ENCODE measurements around the gene PPP1R1B.

The PPP1R1B gene

DNA sequence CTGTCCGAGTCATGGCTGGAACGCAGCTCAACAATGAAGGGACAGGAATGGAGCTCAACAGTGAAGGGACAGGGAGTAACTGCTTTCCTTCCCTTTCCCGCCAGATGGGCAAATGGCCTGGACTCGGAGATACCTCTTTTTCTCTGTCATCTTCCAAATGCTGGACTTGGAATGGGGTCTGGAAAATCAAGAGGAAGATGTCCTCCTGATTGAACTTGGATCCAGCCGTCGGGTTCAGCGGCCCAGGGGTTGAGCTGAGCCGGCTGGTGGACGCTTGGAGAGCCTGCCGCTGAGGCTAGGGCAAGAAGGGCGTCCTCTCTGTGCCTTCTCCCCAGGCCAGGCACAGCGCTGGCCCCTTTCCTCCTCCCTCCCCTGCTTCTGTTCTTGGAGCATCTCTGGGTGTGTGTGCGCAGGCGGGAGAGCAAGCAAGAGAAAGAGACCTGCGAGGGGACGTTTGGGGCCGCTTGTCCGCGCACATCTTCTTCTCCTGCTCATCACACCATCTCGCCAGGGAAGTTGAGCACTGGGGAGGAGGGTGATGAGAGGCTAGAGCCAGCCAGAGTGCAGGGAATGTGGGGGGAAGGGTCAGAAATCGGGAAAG, 25.7 kb upstream of the PPP1R1B start:
- no peak for DNase-seq

GRCh38 chr17:39601758-39602532, 24.8 kb upstream of the PPP1R1B start:
- DNase-seq: no peak

DNA sequence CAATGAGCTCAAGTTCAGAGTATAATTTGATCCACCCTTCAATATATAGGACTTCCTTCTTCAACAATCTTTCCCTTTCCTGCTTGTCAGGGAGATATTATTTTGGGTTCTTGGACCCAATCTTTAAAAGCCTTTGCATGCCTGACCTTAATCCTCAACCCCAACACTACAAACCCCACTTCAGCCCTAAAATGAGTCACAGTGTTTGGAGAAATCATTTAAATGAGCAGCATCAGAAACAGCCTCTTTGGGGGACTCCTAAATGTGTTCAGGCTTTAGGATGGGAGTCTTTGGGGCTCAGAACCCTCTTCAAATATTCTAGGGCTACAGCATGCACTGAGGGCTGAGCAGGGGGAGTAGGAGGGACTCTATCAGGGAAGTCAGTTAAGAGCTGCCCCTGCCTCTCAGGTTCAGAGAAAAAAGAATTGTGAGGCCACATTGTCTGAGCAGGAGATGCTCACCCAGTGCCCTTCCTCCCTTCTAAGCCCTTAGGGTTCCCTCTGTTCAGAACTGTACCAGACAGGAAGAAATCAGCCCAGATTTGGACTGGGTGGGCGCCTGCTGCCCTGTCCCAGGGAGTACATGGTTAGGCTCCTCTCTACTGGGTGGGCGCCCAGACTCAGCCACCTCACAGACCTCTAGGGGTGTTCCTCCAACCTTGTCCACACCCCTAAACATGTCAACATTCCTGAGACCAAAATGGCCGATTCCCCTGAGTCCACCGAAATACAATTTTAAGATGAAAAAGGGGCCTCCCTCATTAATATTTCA, 24.0 kb upstream of the PPP1R1B start:
- no peak for DNase-seq

DNA sequence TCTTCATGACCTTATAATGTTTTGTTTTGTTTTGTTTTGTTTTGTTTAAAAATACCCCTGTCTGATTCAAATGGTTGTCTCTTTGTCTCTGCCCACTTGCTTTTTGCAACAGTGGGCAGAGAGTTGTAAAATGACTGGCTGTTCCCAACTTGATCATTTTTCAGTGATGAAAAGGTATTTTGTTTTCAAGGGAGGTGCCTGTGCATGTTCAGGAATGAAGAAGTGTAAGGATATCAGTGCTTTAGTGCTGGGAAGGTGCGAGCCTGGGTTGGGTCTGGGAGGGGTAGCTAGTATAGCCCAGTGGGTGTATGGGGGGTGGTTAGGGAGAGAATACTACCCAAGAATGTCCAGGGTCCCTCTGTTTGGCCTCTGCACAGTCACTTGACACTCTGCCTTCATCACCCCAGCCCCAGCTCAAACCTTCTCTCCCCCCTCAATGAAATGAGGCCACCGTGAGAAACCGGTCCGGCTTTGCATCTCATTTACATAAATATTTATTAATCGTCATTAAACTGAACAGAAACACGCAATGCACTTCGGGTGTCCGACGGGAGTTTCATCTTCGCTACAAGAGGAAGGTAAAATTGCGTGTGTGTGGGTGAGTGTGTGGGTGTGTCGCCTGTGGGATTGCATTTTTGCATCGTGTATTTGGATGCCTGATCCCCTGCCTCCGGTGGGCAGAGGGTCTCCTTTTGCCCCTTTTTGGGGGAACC, 23.3 kb upstream of the PPP1R1B start:
- no peak for DNase-seq

DNA sequence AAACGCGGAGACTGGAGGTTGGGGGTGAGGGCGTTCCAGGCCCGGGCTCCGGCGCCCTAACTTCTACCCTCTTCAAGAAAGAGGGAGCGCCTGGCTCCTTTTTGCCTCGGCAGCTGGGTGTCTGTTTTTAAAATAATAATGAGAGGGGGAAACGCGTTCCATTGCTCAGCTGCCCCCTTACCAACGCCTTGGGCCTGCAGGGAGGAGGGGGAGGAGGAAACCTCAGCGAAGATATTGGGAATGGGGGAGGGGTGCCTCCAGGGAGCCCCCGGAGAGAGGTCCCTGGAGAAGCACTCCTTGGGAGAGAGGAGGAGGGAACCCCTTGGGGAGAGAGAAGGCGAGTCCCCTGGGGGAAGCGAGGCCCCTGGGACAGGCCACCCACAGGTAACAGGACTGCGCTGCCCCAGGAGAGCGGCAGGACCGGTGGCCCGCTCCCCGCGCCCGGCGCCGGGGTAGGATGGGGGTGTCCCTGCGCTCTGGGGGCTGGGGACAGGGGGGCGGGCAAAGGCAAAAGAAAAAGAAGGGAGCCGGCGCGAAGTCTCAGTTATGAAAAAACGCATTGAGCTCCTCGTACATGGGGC, 21.8 kb upstream of the PPP1R1B start:
- no peak for DNase-seq

GRCh38 chr17:39605492-39606433, 21.0 kb upstream of the PPP1R1B start:
- no peak for DNase-seq

- no peak for DNase-seq
These were observed 20.2 kb upstream of the PPP1R1B start for GRCh38 chr17:39606434-39607056.

GRCh38 chr17:39607057-39607850, 19.5 kb upstream of the PPP1R1B start:
- DNase-seq: no peak

GRCh38 chr17:39607851-39608130, 19.0 kb upstream of the PPP1R1B start, which contains the start of gene NEUROD2:
Gene NEUROD2, minus strand, starts transcription at chr17:39607920. Its CDS starts 1,321 bp downstream, at chr17:39606599.
- no peak for DNase-seq

DNA sequence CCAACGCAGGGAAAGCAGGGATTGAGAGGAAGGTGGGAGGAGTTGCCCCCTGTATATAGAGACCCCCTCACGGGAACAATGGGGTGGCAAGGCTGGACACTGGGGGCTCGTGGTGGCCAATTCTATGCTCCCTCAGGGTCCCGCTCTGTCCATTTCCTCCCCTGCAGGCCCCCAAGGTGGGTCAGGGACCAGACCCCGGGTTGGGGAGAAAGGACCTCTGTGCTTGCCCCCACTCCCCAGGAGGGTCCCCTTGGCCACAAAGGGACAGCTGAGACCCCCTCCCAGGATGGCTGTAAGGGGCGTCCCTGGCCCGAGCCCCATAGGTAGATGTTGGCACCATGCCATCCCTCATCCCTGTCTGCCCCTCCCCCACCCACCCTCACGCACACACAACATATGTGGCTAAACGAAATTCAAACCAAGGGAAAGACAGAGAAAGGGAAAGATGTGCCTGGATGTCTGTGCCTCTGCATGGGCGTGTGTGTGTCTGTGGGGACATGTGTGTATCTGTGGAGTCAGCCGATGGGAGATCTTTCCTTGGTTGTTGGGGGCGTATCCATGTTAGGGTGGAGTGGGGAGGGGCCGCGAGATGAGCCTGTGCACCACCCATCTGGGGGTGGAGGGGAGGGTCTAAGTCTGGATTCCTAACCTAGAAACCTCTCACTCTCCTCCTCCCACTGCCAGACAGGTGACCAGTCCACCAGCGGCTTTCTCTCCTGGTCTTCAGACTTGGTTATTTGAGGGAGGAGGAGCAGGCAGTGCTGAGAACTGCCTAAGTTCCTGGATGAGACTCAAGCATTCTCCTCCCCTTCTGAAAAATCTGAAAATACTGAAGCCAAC, 18.4 kb upstream of the PPP1R1B start:
- no peak for DNase-seq

DNA sequence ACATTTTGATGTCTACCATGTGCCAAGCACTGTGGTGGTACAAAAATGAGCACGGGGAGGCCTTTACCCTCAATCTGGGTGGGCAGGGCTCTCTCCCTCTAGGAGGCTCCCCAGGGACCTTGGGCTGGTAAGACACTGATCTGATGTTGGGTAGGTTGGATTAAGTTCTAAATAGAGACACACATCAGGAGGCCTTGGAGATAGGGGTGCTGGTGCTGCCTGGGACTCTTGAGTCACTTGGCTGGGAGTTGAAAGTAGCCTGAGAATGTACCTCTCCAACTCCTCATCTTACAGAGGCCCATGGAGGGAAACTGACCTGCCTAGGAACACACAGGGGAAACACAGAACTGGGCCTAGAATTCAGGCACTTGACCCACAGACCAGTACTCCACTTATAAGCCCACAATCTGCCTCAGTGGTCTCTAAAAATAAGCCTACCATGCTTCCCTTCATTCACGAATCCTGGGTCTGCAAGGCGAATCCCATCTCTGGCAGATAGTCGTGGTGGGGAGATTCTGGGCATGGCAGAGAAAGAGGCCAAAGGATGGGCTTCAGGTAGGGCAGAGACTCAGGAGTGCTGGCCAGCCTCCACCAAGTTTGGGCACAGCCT, 17.2 kb upstream of the PPP1R1B start:
- DNase-seq: no peak

- DNase-seq: no peak
These were observed 15.2 kb upstream of the PPP1R1B start for GRCh38 chr17:39611401-39612112.

DNA sequence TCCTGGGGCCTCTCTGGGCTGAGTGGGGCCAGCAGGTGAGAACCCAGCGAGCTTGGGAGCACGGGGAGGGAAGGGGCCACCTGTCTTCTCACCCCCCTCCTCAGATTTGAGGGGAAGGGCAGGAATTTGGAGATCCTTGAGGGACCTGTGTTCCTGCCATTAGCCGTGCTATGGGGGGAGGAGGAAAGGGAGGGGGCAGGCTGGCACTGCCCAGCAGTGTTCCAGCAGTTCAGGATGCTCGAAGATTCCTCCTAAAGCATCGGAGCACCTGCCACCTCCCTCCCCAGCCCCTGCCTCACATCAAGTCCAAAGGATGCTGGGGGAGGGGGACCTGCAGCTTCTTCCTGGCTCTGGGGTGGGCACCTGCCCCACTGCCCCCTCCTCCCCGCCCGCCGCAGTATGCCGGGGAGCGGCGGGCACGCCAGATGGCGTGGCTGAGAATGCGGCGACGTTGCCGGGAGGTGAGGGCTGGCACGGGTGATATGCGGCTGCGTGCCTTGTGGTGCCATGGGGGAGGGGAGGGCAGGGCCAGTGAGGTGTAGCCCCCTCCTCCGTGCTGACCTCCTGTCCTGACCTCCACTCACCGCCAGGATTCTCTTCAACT, 14.4 kb upstream of the PPP1R1B start:
- DNase-seq: no peak

DNA sequence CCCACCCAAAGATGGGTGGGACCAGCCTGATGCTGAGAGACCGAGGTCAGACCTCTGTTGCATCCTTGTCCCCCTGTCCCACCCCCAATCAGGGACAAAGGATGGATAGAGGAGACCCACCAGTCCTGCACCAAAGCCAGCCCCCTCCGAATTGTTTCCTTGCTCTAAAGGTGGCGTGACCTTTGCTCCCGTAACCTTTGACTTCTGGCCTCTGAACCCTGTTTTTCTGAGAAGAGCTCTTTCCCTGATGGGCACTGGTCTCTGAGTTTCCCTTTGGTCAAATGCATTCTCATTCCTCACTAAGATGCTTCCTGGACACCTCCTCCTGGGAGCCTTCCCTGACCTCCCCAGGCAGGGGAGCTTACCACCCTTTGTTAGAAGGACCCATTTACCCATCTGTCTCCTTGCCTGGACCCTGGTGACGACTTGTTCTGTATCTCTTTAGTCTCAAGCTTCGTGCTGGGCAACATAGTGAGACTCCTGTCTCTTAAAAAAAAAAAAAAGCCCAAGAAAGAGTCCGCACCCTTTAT, 13.8 kb upstream of the PPP1R1B start:
- DNase-seq: no peak

DNA sequence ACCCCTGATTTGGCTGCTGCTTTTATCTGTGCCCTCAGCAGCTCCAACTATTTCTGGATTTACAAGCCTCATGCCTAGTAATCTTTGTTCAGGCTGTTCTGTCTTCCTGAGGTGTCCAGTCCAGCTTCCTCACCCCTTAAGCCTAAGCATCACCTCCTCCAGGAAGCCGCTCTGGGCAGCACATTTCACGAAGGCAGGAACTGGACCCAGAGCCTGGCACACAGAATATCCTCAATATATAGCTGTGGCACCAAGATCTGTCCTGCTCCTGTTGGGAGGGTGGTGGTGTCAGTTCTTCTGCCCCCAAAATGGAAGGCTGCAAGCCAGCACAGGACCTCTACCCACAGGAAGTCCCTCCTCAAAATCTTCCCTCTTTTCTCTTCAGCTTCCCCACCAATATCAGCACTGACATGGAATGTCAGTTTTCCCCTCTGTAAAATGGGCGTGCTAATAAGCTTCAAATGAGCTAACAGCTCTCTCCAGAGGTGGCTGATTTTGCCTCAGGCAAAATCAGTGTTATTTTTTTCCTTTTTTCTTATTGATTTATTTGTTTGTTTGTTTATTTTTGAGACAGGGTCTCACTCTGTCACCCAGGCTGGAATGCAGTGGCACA, 12.1 kb upstream of the PPP1R1B start:
- no peak for DNase-seq

DNA sequence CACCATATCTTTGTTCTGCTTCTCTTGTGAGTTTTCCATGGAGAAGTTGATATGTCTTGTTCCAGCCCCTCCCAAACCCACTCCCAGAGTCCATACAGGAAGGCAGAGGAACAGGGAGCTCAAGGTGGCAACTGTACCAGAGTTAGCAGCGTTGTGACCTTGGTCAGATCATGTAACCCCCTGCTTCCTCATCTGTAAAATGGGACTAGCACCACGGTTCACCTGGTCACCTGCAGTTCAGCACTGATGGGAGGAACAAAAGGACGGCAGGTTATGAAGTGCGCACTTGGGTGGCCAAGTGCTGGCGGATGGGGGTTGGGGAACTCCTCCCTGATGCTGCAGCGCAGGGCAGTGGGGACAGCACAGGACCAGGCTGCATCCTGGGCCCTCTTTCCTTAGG, 11.3 kb upstream of the PPP1R1B start:
- DNase-seq: no peak

DNA sequence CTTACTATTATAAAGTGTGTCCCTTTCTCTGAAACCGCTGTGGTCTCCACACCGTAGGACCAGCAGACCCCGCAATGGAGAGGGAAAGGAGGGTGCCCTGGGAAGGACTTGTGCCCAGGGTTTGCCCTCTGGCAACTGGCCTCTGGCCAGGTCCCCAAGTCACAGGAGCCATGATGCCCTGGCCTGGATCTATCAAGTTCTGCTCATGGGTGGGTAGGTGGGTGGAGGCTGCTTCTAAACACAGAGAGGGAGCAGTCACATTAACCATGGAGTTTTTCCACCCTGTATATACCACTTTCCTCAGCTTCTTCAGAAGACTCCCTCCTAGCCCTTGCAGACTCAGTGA, 9.7 kb upstream of the PPP1R1B start:
- no peak for DNase-seq
